ENCODE measurements around the gene ERN1.

GRCh38 chr17:64040206-64040605, 89.7 kb downstream of the ERN1 start:
- TF ChIP-seq POLR2A (IDR thresholded peaks at IDR 0.05) = no peak
- TF ChIP-seq CTCF (IDR thresholded peaks at IDR 0.05) = no peak

All from gastroesophageal sphincter (tissue), 3 donors.